Erythroblast (primary cell): Measurements from ENCODE around the gene BOC.

ENCODE experiments used
- GATA1 ChIP-seq: IDR thresholded peaks from 2 replicates; pipeline ENCODE4 v1.6.1; 2011; ENCODE audit warnings: low read depth, mild to moderate bottlenecking, control low read depth, low read length, moderate library complexity
- POLR2A ChIP-seq: IDR thresholded peaks from 2 replicates; pipeline ENCODE4 v1.6.1; 2011; ENCODE audit warnings: mild to moderate bottlenecking, low read length

DNA sequence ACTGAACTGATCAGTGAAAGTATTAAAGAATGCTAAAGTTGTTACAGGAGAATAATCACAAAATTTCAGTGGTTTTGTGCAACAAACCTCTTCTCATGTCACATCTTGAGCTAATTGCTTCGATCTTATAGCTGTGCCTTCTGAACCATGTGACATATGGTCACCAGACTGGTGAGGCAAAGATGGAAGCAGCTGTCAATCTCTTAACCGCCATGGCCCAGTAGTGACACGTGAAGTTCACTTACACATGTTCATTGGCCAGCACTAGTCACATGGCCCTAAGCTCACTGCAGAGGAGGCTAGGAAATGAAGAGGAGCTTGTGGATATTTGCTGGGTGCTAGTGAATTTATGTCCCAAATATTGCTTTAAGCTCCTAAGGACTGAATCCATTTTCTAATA, 32.5 kb downstream of the BOC start:
- TF ChIP-seq POLR2A: no peak
- no peak for TF ChIP-seq GATA1
